Measurements from ENCODE around the gene GTPBP4. TPM values are rescaled to one million over a fixed set of nuclear protein-coding genes. Genes with fewer than 3 reads are reported as not detected.

The GTPBP4 gene
- total RNA-seq, 2 donors from 2014 or later = 15.6 to 39.9 TPM

DNA sequence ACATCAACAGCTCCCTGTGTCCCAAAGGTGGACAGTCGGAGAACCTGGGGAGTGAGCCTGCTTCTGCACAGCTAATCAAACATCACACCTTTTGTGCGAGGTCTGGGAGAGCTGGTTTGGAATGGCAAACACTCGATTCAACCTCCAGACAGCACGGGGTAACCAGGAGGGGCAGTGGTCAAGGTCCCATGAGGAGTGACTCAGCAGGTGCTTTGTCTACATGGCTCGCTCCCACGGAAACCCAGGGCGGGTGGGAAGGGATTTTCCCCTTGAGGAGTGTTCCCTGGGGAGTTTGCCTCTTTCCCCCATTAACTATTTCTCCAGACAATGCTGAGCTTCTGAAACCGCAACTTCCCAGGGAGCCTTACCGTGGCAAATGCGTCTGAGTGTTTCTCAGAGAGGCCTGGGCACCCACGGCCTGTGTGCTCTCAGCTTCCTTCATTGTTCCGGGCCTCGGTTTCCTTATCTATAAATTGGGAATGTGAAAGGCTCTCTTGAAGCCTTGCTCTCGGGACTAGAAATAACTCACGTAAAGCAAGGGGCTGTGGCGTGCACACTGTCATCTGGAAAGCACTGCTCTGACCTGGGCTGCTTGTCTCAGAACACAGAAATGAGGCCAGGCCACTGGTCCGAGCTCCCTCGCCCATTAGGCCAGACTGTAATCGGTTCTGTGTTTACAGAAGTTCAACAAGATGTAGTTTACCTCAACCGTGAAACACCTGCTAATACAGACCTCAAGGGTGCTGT, 14.0 kb upstream of the GTPBP4 start:
- TF ChIP-seq POLR2A (IDR thresholded peaks at IDR 0.05) = no peak
- TF ChIP-seq CTCF (IDR thresholded peaks at IDR 0.05) = no peak
- TF ChIP-seq POLR2AphosphoS5 (IDR thresholded peaks at IDR 0.05) = no peak
- intact Hi-C loops (cut with DNase I) = no loop called here
- Histone ChIP-seq H3K9me3 (no peaks in the 10 kb centered on the region), H3K36me3 (no peaks in the 10 kb centered on the region), H3K27ac (no peak overlapping the region), H3K4me1 (replicated peaks) (no peaks in the 10 kb centered on the region), H3K27me3 (replicated peaks; ENCODE audit: insufficient read depth) (no peaks in the 10 kb centered on the region), H3K4me3 (no peak overlapping the region)
- WGBS = 59% methylated on average over 20 of the region's 20 CpGs
- DNase-seq (ENCODE audit: low spot score) = no peak

DNA sequence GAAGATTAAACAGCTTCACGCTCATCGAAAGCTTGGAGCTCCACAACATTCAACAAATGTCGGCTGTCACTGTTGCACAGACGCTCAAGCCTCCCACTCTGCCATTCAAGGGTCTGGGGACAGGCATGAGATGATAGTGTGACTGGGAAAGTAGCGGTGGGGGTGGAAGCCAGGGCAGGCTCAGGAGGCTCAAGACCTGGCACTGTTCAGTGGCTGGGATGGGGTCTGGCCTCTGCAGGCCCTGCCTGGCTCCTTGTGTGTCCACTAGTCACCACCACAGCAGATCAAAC, 13.5 kb upstream of the GTPBP4 start:
- 90% methylated on average over 5 of the region's 5 CpGs for WGBS
- no peak overlapping the region for H3K27ac ChIP-seq

DNA sequence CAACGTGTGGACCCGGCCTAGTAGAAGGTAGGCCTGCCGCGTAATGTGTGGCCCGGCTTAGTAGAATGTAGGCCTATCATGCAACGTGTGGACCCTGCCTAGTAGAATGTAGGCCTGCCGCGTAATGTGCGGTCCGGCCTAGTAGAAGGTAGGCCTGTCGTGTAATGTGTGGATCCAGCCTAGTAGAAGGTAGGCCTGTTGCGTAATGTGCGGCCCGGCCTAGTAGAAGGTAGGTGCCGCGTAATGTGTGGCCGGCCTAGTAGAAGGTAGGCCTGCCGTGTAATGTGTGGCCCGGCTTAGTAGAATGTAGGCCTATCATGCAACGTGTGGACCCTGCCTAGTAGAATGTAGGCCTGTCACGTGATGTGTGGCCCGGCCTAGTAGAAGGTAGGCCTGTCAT, 11.9 kb upstream of the GTPBP4 start:
- H3K27me3 ChIP-seq (replicated peaks; ENCODE audit: insufficient read depth) = no peaks in the 10 kb centered on the region
- no peaks in the 10 kb centered on the region for H3K36me3 ChIP-seq
- H3K4me1 ChIP-seq (replicated peaks) = no peaks in the 10 kb centered on the region
- no peaks in the 10 kb centered on the region for H3K9me3 ChIP-seq
- H3K27ac ChIP-seq = no peak overlapping the region
- intact Hi-C loops (cut with DNase I) = no loop called here
- no peak for DNase-seq (ENCODE audit: low spot score)
- TF ChIP-seq CTCF (IDR thresholded peaks at IDR 0.05) (no peak), POLR2AphosphoS5 (IDR thresholded peaks at IDR 0.05) (no peak), POLR2A (IDR thresholded peaks at IDR 0.05) (no peak)
- H3K4me3 ChIP-seq = no peak overlapping the region
- 90% methylated on average over 22 of the region's 22 CpGs for WGBS

More for the DNA sequence above, 13.5 kb upstream of the GTPBP4 start:
- Histone ChIP-seq H3K9me3 (no peaks in the 10 kb centered on the region), H3K4me3 (no peak overlapping the region), H3K36me3 (no peaks in the 10 kb centered on the region), H3K4me1 (replicated peaks) (no peaks in the 10 kb centered on the region), H3K27me3 (replicated peaks; ENCODE audit: insufficient read depth) (no peaks in the 10 kb centered on the region)
- TF ChIP-seq POLR2A (IDR thresholded peaks at IDR 0.05) = no peak
- TF ChIP-seq CTCF (IDR thresholded peaks at IDR 0.05) = no peak
- no peak for TF ChIP-seq POLR2AphosphoS5 (IDR thresholded peaks at IDR 0.05)
- DNase-seq (ENCODE audit: low spot score) = no peak
- intact Hi-C loops (cut with DNase I) = no loop called here

- Histone ChIP-seq H3K27ac (no peak overlapping the region), H3K36me3 (no peaks in the 10 kb centered on the region), H3K27me3 (replicated peaks; ENCODE audit: insufficient read depth) (no peaks in the 10 kb centered on the region), H3K9me3 (no peaks in the 10 kb centered on the region), H3K4me3 (no peak overlapping the region), H3K4me1 (replicated peaks) (no peaks in the 10 kb centered on the region)
- WGBS = 95% methylated on average over 2 of the region's 2 CpGs
- DNase-seq (ENCODE audit: low spot score) = no peak
- intact Hi-C loops (cut with DNase I) = no loop called here
- TF ChIP-seq CTCF (IDR thresholded peaks at IDR 0.05) (no peak), POLR2A (IDR thresholded peaks at IDR 0.05) (no peak), POLR2AphosphoS5 (IDR thresholded peaks at IDR 0.05) (no peak)
Observed at GRCh38 chr10:978826-979421, 9.3 kb upstream of the GTPBP4 start.

Measured in prostate gland (tissue), 2 donors.